Uterus (tissue), 2 donors: ENCODE results near the gene NRL.

Experiments used
- POLR2A ChIP-seq, 2 donors: fragments of 450-650 bp; IDR thresholded peaks; one replicate each; pipeline ENCODE4 v1.6.1; 2016; ENCODE audit warnings: antibody characterized with exemption in 2 of 2, mild to moderate bottlenecking in 1 of 2, moderate library complexity in 1 of 2
- TF ChIP-seq, protein P1 (sequence below), 4 experiments: fragments of 200-600 bp in 2 of 4; fragments of 450-650 bp in 2 of 4; sonication (generic) in 2 of 4; IDR thresholded peaks; one replicate each; pipeline ENCODE4 v1.5.1; 2016 to 2019; ENCODE audit warnings: antibody characterized with exemption in 4 of 4, mild to moderate bottlenecking in 2 of 4, moderate library complexity in 1 of 4

- TF ChIP-seq, protein P1, sequence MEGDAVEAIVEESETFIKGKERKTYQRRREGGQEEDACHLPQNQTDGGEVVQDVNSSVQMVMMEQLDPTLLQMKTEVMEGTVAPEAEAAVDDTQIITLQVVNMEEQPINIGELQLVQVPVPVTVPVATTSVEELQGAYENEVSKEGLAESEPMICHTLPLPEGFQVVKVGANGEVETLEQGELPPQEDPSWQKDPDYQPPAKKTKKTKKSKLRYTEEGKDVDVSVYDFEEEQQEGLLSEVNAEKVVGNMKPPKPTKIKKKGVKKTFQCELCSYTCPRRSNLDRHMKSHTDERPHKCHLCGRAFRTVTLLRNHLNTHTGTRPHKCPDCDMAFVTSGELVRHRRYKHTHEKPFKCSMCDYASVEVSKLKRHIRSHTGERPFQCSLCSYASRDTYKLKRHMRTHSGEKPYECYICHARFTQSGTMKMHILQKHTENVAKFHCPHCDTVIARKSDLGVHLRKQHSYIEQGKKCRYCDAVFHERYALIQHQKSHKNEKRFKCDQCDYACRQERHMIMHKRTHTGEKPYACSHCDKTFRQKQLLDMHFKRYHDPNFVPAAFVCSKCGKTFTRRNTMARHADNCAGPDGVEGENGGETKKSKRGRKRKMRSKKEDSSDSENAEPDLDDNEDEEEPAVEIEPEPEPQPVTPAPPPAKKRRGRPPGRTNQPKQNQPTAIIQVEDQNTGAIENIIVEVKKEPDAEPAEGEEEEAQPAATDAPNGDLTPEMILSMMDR (IDR thresholded peaks at IDR 0.05) = no peak
- no peak for TF ChIP-seq POLR2A (IDR thresholded peaks at IDR 0.05)
Observed at GRCh38 chr14:24060443-24060842, 54.3 kb downstream of the NRL start.
